ENCODE results near the gene CHCHD3. TPM values are rescaled to one million over a fixed set of nuclear protein-coding genes. Genes with fewer than 3 reads are reported as not detected.

Gene CHCHD3
- total RNA-seq, 2 experiments from 2014 or later, result 21.6 to 21.7 TPM

GRCh38 chr7:133110312-133110711, 28.4 kb upstream of the CHCHD3 start:
- no peak for TF ChIP-seq CTCF (IDR thresholded peaks at IDR 0.05)
- ATAC-seq (ENCODE audit: poor library complexity) (no peak), DNase-seq (no peak)
- no peak overlapping the region for H3K27ac ChIP-seq (ENCODE audit: low read depth in 1 of 2, low read length in 2 of 2)
- no peak overlapping the region for H3K4me3 ChIP-seq (ENCODE audit: low read length)
- H3K9me3 ChIP-seq (ENCODE audit: control insufficient read depth in 1 of 2, insufficient read depth in 1 of 2, low read length in 2 of 2), result no peaks in the 10 kb centered on the region
- intact Hi-C loops (cut with DNase I, micrococcal nuclease), result no loop called here
- no peak overlapping the region for H3K4me3 Mint-ChIP-seq
- ChIA-PET CTCF (interaction anchor here (0.6 kb wide), 1 partner anchor 96 kb away, joined by 3 read pairs; no protein-coding TSS in a partner anchor), POLR2A (no interaction called here)
- peaks cover 0 to 8% of the 10 kb centered on the region in 2 experiments for H3K27me3 ChIP-seq (ENCODE audit: control insufficient read depth in 1 of 2, insufficient read depth in 2 of 2, low read length in 2 of 2)
- H3K36me3 ChIP-seq (ENCODE audit: insufficient read depth, low read length), result no peaks in the 10 kb centered on the region
- H3K4me1 Mint-ChIP-seq (ENCODE audit: low read depth), result no peaks in the 10 kb centered on the region
- H3K27me3 Mint-ChIP-seq, result peaks cover 46% of the 10 kb centered on the region
- peaks cover 2% of the 10 kb centered on the region for H3K9me3 Mint-ChIP-seq
- no peaks in the 10 kb centered on the region for H3K36me3 Mint-ChIP-seq (ENCODE audit: low read depth)
- no peaks in the 10 kb centered on the region for H3K4me1 ChIP-seq (ENCODE audit: insufficient read depth, low read length)
- no peak overlapping the region for H3K27ac Mint-ChIP-seq

DNA sequence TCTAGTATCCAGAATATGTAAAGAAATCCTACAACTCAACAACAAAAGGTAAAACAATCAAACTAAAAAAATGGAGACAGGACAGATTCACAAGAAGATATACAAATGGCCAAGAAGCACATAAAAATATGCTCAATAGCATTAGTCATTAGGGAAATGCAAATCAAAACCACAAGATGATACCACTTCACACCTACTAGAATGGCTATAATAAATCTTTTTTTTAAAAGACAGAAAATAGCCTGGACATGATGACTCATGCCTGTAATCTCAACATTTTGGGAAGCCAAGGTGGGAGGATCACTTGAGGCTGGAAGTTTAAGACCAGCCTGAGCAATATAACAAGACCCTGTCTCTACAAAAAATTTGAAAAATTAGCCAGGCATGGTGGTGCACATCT, 27.9 kb upstream of the CHCHD3 start:
- Mint-ChIP-seq H3K9me3 (peaks cover 2% of the 10 kb centered on the region), H3K4me1 (ENCODE audit: low read depth) (no peaks in the 10 kb centered on the region), H3K27ac (no peak overlapping the region), H3K36me3 (ENCODE audit: low read depth) (no peaks in the 10 kb centered on the region), H3K4me3 (no peak overlapping the region), H3K27me3 (peaks cover 46% of the 10 kb centered on the region)
- no peak for TF ChIP-seq CTCF (IDR thresholded peaks at IDR 0.05)
- no peaks in the 10 kb centered on the region for H3K36me3 ChIP-seq (ENCODE audit: insufficient read depth, low read length)
- POLR2A ChIA-PET, result no interaction called here
- intact Hi-C loops (cut with DNase I, micrococcal nuclease), result no loop called here
- DNase-seq (no peak), ATAC-seq (ENCODE audit: poor library complexity) (no peak)
- peaks cover 0 to 8% of the 10 kb centered on the region in 2 experiments for H3K27me3 ChIP-seq (ENCODE audit: control insufficient read depth in 1 of 2, insufficient read depth in 2 of 2, low read length in 2 of 2)
- CTCF ChIA-PET, result no interaction called here
- H3K4me3 ChIP-seq (ENCODE audit: low read length), result no peak overlapping the region
- H3K9me3 ChIP-seq (ENCODE audit: control insufficient read depth in 1 of 2, insufficient read depth in 1 of 2, low read length in 2 of 2), result no peaks in the 10 kb centered on the region
- H3K27ac ChIP-seq (ENCODE audit: low read depth in 1 of 2, low read length in 2 of 2), result no peak overlapping the region
- no peaks in the 10 kb centered on the region for H3K4me1 ChIP-seq (ENCODE audit: insufficient read depth, low read length)

DNA sequence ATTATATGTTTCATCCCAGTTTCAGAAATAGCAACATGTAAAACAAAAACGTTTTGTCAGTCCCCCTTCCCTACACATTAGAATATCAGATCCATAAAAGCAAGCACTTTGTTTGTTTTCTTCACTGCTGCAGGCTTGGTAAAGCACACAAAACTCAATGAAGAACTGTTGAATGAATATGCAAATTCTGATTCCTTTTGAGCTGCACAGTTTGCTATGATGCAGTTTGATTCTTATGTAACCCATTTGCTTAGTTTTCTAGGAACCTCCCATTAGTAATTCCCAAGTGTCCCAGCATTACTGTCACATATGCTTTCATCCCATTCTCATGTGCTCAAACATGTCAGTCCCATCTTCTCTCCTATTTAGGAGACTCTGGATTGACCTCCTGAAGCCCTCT, 26.1 kb upstream of the CHCHD3 start:
- intact Hi-C loops (cut with DNase I, micrococcal nuclease), result no loop called here

More for the DNA sequence above, 26.1 kb upstream of the CHCHD3 start:
- no peak for DNase-seq
- no peak overlapping the region for H3K27ac Mint-ChIP-seq
- peaks cover 47% of the 10 kb centered on the region for H3K27me3 Mint-ChIP-seq
- H3K4me1 Mint-ChIP-seq (ENCODE audit: low read depth), result no peaks in the 10 kb centered on the region
- Histone ChIP-seq H3K4me1 (ENCODE audit: insufficient read depth, low read length) (no peaks in the 10 kb centered on the region), H3K27me3 (ENCODE audit: control insufficient read depth in 1 of 2, insufficient read depth in 2 of 2, low read length in 2 of 2) (peaks cover 0 to 8% of the 10 kb centered on the region in 2 experiments), H3K27ac (ENCODE audit: low read depth in 1 of 2, low read length in 2 of 2) (no peak overlapping the region), H3K4me3 (ENCODE audit: low read length) (no peak overlapping the region), H3K36me3 (ENCODE audit: insufficient read depth, low read length) (no peaks in the 10 kb centered on the region), H3K9me3 (ENCODE audit: control insufficient read depth in 1 of 2, insufficient read depth in 1 of 2, low read length in 2 of 2) (no peaks in the 10 kb centered on the region)
- H3K9me3 Mint-ChIP-seq, result peaks cover 2% of the 10 kb centered on the region
- CTCF ChIA-PET, result no interaction called here
- POLR2A ChIA-PET, result no interaction called here
- no peak for ATAC-seq (ENCODE audit: poor library complexity)
- TF ChIP-seq CTCF (IDR thresholded peaks at IDR 0.05), result no peak
- H3K36me3 Mint-ChIP-seq (ENCODE audit: low read depth), result no peaks in the 10 kb centered on the region
- no peak overlapping the region for H3K4me3 Mint-ChIP-seq
